ENCODE measurements around the gene LCN9. TPM values are rescaled to one million over a fixed set of nuclear protein-coding genes. Genes with fewer than 3 reads are reported as not detected.
A peak's percentile ranks its signal among the peaks of the same experiment; 100 is the strongest.

The LCN9 gene
- total and polyA plus RNA-seq, 5 donors from 2014 or later, result not detected

GRCh38 chr9:135697226-135697625 lies 34.1 kb downstream of the LCN9 start:
- Mint-ChIP-seq H3K27ac (no peak overlapping the region), H3K9me3 (no peaks in the 10 kb centered on the region), H3K4me1 (no peaks in the 10 kb centered on the region), H3K36me3 (no peaks in the 10 kb centered on the region), H3K4me3 (no peak overlapping the region), H3K27me3 (peaks cover 4% of the 10 kb centered on the region)
- Histone ChIP-seq H3K9me3 (ENCODE audit: control insufficient read depth in 2 of 2, low read length in 2 of 2) (no peaks in the 10 kb centered on the region), H3K27me3 (ENCODE audit: control insufficient read depth, insufficient read depth, low read length) (no peaks in the 10 kb centered on the region), H3K36me3 (ENCODE audit: control insufficient read depth, insufficient read depth, low read length) (no peaks in the 10 kb centered on the region), H3K4me3 (ENCODE audit: low read depth, low read length) (no peak overlapping the region), H3K27ac (ENCODE audit: insufficient read depth, low read length, poor library complexity, severe bottlenecking) (no peak overlapping the region), H3K4me1 (ENCODE audit: control insufficient read depth, insufficient read depth, low read length, poor library complexity, severe bottlenecking) (peaks cover 9% of the 10 kb centered on the region)
- DNase-seq (no peak), ATAC-seq (ENCODE audit: low read depth in 2 of 2) (no peak)

GRCh38 chr9:135698236-135698635 lies 35.1 kb downstream of the LCN9 start:
- no peak overlapping the region for H3K27ac Mint-ChIP-seq
- H3K4me3 Mint-ChIP-seq, result no peak overlapping the region
- H3K4me1 Mint-ChIP-seq, result no peaks in the 10 kb centered on the region
- no peak for ATAC-seq (ENCODE audit: low read depth in 2 of 2)
- H3K4me3 ChIP-seq (ENCODE audit: low read depth, low read length), result no peak overlapping the region
- H3K36me3 ChIP-seq (ENCODE audit: control insufficient read depth, insufficient read depth, low read length), result no peaks in the 10 kb centered on the region
- H3K9me3 Mint-ChIP-seq, result no peaks in the 10 kb centered on the region
- H3K4me1 ChIP-seq (ENCODE audit: control insufficient read depth, insufficient read depth, low read length, poor library complexity, severe bottlenecking), result peaks cover 11% of the 10 kb centered on the region
- DNase-seq, result no peak
- peaks cover 4% of the 10 kb centered on the region for H3K27me3 Mint-ChIP-seq
- no peaks in the 10 kb centered on the region for H3K9me3 ChIP-seq (ENCODE audit: control insufficient read depth in 2 of 2, low read length in 2 of 2)
- no peaks in the 10 kb centered on the region for H3K27me3 ChIP-seq (ENCODE audit: control insufficient read depth, insufficient read depth, low read length)
- no peaks in the 10 kb centered on the region for H3K36me3 Mint-ChIP-seq
- H3K27ac ChIP-seq (ENCODE audit: insufficient read depth, low read length, poor library complexity, severe bottlenecking), result no peak overlapping the region

- DNase-seq (no peak), ATAC-seq (ENCODE audit: low read depth in 2 of 2) (no peak)
- Mint-ChIP-seq H3K4me1 (no peaks in the 10 kb centered on the region), H3K27ac (no peak overlapping the region), H3K36me3 (no peaks in the 10 kb centered on the region), H3K9me3 (no peaks in the 10 kb centered on the region), H3K27me3 (peaks cover 4% of the 10 kb centered on the region), H3K4me3 (no peak overlapping the region)
- H3K4me3 ChIP-seq (ENCODE audit: low read depth, low read length), result no peak overlapping the region
- H3K9me3 ChIP-seq (ENCODE audit: control insufficient read depth in 2 of 2, low read length in 2 of 2), result no peaks in the 10 kb centered on the region
- no peak overlapping the region for H3K27ac ChIP-seq (ENCODE audit: insufficient read depth, low read length, poor library complexity, severe bottlenecking)
- H3K36me3 ChIP-seq (ENCODE audit: control insufficient read depth, insufficient read depth, low read length), result no peaks in the 10 kb centered on the region
- no peaks in the 10 kb centered on the region for H3K27me3 ChIP-seq (ENCODE audit: control insufficient read depth, insufficient read depth, low read length)
- peaks cover 11% of the 10 kb centered on the region for H3K4me1 ChIP-seq (ENCODE audit: control insufficient read depth, insufficient read depth, low read length, poor library complexity, severe bottlenecking)
These were observed 35.7 kb downstream of the LCN9 start for GRCh38 chr9:135698767-135699166.

- Histone ChIP-seq H3K4me3 (ENCODE audit: low read depth, low read length) (no peak within 1 kb of the TSS), H3K27ac (ENCODE audit: insufficient read depth, low read length, poor library complexity, severe bottlenecking) (no peak within 1 kb of the TSS), H3K36me3 (ENCODE audit: control insufficient read depth, insufficient read depth, low read length) (no peaks in the 10 kb centered on the region), H3K27me3 (ENCODE audit: control insufficient read depth, insufficient read depth, low read length) (no peaks in the 10 kb centered on the region), H3K4me1 (ENCODE audit: control insufficient read depth, insufficient read depth, low read length, poor library complexity, severe bottlenecking) (peaks cover 11% of the 10 kb centered on the region), H3K9me3 (ENCODE audit: control insufficient read depth in 2 of 2, low read length in 2 of 2) (no peaks in the 10 kb centered on the region)
- no peaks in the 10 kb centered on the region for H3K9me3 Mint-ChIP-seq
- no peak within 1 kb of the TSS for H3K4me3 Mint-ChIP-seq
- DNase-seq (no peak), ATAC-seq (ENCODE audit: low read depth in 2 of 2) (no peak)
- H3K27ac Mint-ChIP-seq, result no peak within 1 kb of the TSS
- no peaks in the 10 kb centered on the region for H3K36me3 Mint-ChIP-seq
- H3K27me3 Mint-ChIP-seq, result no peaks in the 10 kb centered on the region
- no peaks in the 10 kb centered on the region for H3K4me1 Mint-ChIP-seq
These were observed 36.3 kb downstream of the LCN9 start, which contains the start of gene SOHLH1 for GRCh38 chr9:135699440-135699839. SOHLH1 (minus strand) TSS chr9:135699481; CDS start chr9:135699467, 14 bp downstream.

GRCh38 chr9:135700525-135700924 lies 37.4 kb downstream of the LCN9 start:
- Histone ChIP-seq H3K27me3 (ENCODE audit: control insufficient read depth, insufficient read depth, low read length) (no peaks in the 10 kb centered on the region), H3K9me3 (ENCODE audit: control insufficient read depth in 2 of 2, low read length in 2 of 2) (no peaks in the 10 kb centered on the region), H3K27ac (ENCODE audit: insufficient read depth, low read length, poor library complexity, severe bottlenecking) (no peak overlapping the region), H3K36me3 (ENCODE audit: control insufficient read depth, insufficient read depth, low read length) (no peaks in the 10 kb centered on the region), H3K4me1 (ENCODE audit: control insufficient read depth, insufficient read depth, low read length, poor library complexity, severe bottlenecking) (peaks cover 11% of the 10 kb centered on the region), H3K4me3 (ENCODE audit: low read depth, low read length) (no peak overlapping the region)
- Mint-ChIP-seq H3K9me3 (no peaks in the 10 kb centered on the region), H3K36me3 (no peaks in the 10 kb centered on the region), H3K27me3 (no peaks in the 10 kb centered on the region), H3K4me3 (no peak overlapping the region), H3K27ac (no peak overlapping the region), H3K4me1 (no peaks in the 10 kb centered on the region)
- ATAC-seq (ENCODE audit: low read depth in 2 of 2), result no peak
- no peak for DNase-seq

GRCh38 chr9:135701067-135701958 lies 38.2 kb downstream of the LCN9 start:
- Histone ChIP-seq H3K36me3 (ENCODE audit: control insufficient read depth, insufficient read depth, low read length) (no peaks in the 10 kb centered on the region), H3K27me3 (ENCODE audit: control insufficient read depth, insufficient read depth, low read length) (no peaks in the 10 kb centered on the region), H3K27ac (ENCODE audit: insufficient read depth, low read length, poor library complexity, severe bottlenecking) (no peak overlapping the region), H3K4me3 (ENCODE audit: low read depth, low read length) (no peak overlapping the region), H3K9me3 (ENCODE audit: control insufficient read depth in 2 of 2, low read length in 2 of 2) (no peaks in the 10 kb centered on the region), H3K4me1 (ENCODE audit: control insufficient read depth, insufficient read depth, low read length, poor library complexity, severe bottlenecking) (peaks cover 11% of the 10 kb centered on the region)
- ATAC-seq (ENCODE audit: low read depth in 2 of 2), result peak in 1 of 2 donors; percentile 12
- Mint-ChIP-seq H3K27me3 (no peaks in the 10 kb centered on the region), H3K9me3 (no peaks in the 10 kb centered on the region), H3K27ac (no peak overlapping the region), H3K36me3 (no peaks in the 10 kb centered on the region), H3K4me1 (no peaks in the 10 kb centered on the region), H3K4me3 (no peak overlapping the region)
- DNase-seq, result no peak

- no peak within 1 kb of the TSS for H3K4me3 ChIP-seq (ENCODE audit: low read depth, low read length)
- H3K36me3 ChIP-seq (ENCODE audit: control insufficient read depth, insufficient read depth, low read length), result no peaks in the 10 kb centered on the region
- Mint-ChIP-seq H3K36me3 (no peaks in the 10 kb centered on the region), H3K27me3 (no peaks in the 10 kb centered on the region), H3K4me1 (no peaks in the 10 kb centered on the region), H3K9me3 (no peaks in the 10 kb centered on the region), H3K4me3 (no peak within 1 kb of the TSS), H3K27ac (no peak within 1 kb of the TSS)
- H3K27me3 ChIP-seq (ENCODE audit: control insufficient read depth, insufficient read depth, low read length), result no peaks in the 10 kb centered on the region
- DNase-seq (peak; percentile 12 to 35 (median 27)), ATAC-seq (ENCODE audit: low read depth in 2 of 2) (peak in 1 of 2 donors; percentile 48)
- peaks cover 11% of the 10 kb centered on the region for H3K4me1 ChIP-seq (ENCODE audit: control insufficient read depth, insufficient read depth, low read length, poor library complexity, severe bottlenecking)
- H3K9me3 ChIP-seq (ENCODE audit: control insufficient read depth in 2 of 2, low read length in 2 of 2), result no peaks in the 10 kb centered on the region
- no peak within 1 kb of the TSS for H3K27ac ChIP-seq (ENCODE audit: insufficient read depth, low read length, poor library complexity, severe bottlenecking)
These were observed 39.0 kb downstream of the LCN9 start, which contains the start of gene KCNT1 for GRCh38 chr9:135701959-135702721. KCNT1 (plus strand) TSS chr9:135702185; CDS start chr9:135702259, 74 bp downstream.
